ENCODE results near the gene HOXC10. TPM values are rescaled to one million over a fixed set of nuclear protein-coding genes. Genes with fewer than 3 reads are reported as not detected.

Gene HOXC10
- total and polyA plus RNA-seq, 10 of the 15 experiments (the other 5 are each of a cell fraction or from before 2014, with no cell fraction given) = 0.59 TPM; not detected in 9

GRCh38 chr12:54022960-54023884, 38.3 kb downstream of the HOXC10 start:
- ChIA-PET SMC1A (ENCODE audit: uncharacterized antibody, unreplicated experiment) (interaction anchor here (0.7 to 2.9 kb wide), 17 partner anchors 9 to 302 kb away, joined by 3 to 22 read pairs (median 4); partner anchors contain the start of genes CALCOCO1, COPZ1, HOXC4 and HOXC5), POLR2A (interaction anchor here (0.7 to 1.6 kb wide), 7 partner anchors 9 to 184 kb away, joined by 3 to 7 read pairs (median 3); partner anchors contain the start of genes HOXC4, HOXC5 and SMUG1), RAD21 (ENCODE audit: unreplicated experiment) (interaction anchor here (0.5 to 1.6 kb wide), 9 partner anchors 9 to 185 kb away, joined by 3 to 15 read pairs (median 4); partner anchors contain the start of genes HOXC4, HOXC5 and HOXC8), CTCF (interaction anchor here (0.7 to 13.4 kb wide), 13 partner anchors 9 to 362 kb away, joined by 3 to 343 read pairs (median 6); partner anchors contain the start of genes ATP5MC2, HOXC10, HOXC4 and HOXC5)
- H3K9ac ChIP-seq (ENCODE audit: control insufficient read depth, insufficient read depth, low read length) = no peak overlapping the region
- TF ChIP-seq SRF (IDR thresholded peaks at IDR 0.05; ENCODE audit: low read depth in 2 of 2, low read length in 2 of 2) (no peak), HDAC2 (IDR thresholded peaks at IDR 0.05) (no peak), NFIC (IDR thresholded peaks at IDR 0.05; ENCODE audit: low read depth, low read length) (no peak), IRF3 (IDR thresholded peaks at IDR 0.05) (no peak), ZNF274 (IDR thresholded peaks at IDR 0.05; ENCODE audit: insufficient read depth, insufficient read length) (no peak), STAT3 (IDR thresholded peaks at IDR 0.05; ENCODE audit: low read depth, low read length) (no peak), NR2F1 (conservative IDR thresholded peaks at IDR 0.05) (no peak), SREBF1 (IDR thresholded peaks at IDR 0.05; ENCODE audit: low read length) (no peak), NFYA (IDR thresholded peaks at IDR 0.05; ENCODE audit: borderline replicate concordance, low read depth, low read length) (no peak), POU2F2 (IDR thresholded peaks at IDR 0.05; ENCODE audit: borderline replicate concordance, low read depth, low read length) (no peak)
- H3K27me3 ChIP-seq (replicated peaks in 1 of 2; ENCODE audit: control insufficient read depth in 2 of 2, insufficient read depth in 2 of 2, low read length in 1 of 2) = peaks cover 5 to 6% of the 10 kb centered on the region in 2 experiments; a peak in 2 of 4 replicates
- no peaks in the 10 kb centered on the region for H3K79me2 ChIP-seq (ENCODE audit: control insufficient read depth, insufficient read depth, low read length)
- no peak overlapping the region for H3K27ac ChIP-seq (ENCODE audit: control insufficient read depth, insufficient read depth)
- no peaks in the 10 kb centered on the region for H4K20me1 ChIP-seq (ENCODE audit: control insufficient read depth, insufficient read depth)
- no peaks in the 10 kb centered on the region for H3K9me3 ChIP-seq (replicated peaks; ENCODE audit: control insufficient read depth, insufficient read depth, low read length)
- FAIRE-seq = no peak
- peaks cover 21% of the 10 kb centered on the region for H3K4me1 ChIP-seq (ENCODE audit: control insufficient read depth, insufficient read depth, low read length)
- H3K4me3 ChIP-seq = no peak overlapping the region
- H3K4me2 ChIP-seq (ENCODE audit: control insufficient read depth, insufficient read depth) = no peak overlapping the region
- intact Hi-C loops (cut with micrococcal nuclease; ENCODE audit: unreplicated experiment) (no loop called here), in situ Hi-C loops (cut with MboI) (loop anchor here (10.0 kb wide), 2 partner anchors 172 to 342 kb away; partner anchors contain the start of gene GPR84)
- no TSS peak for BruUV-seq (replicated peaks)
- no peak for ATAC-seq
- 8% methylated on average over 8 of the region's 8 CpGs for WGBS (ENCODE audit: insufficient coverage, insufficient replicate concordance, low lambda C conversion rate, missing lambda C conversion rate)
- no peaks in the 10 kb centered on the region for H3K36me3 ChIP-seq (ENCODE audit: control insufficient read depth in 2 of 2, insufficient read depth in 2 of 2, low read length in 1 of 2)
- DNase-seq (ENCODE audit: low read depth, low spot score) = no peak
- no peak overlapping the region; the same call in 1 of the 2 replicates for H2AFZ ChIP-seq (ENCODE audit: control insufficient read depth, low read depth, low read length)
